NCI-H510A treated with DMSO at 0.1 percent for 48 hours (cell line): Measurements from ENCODE around the gene LMTK2.
"Not testable (repeated sequence)": the region's sequence is repeated elsewhere in the genome, so short reads cannot be mapped to it uniquely, and the experiment has no call there.

Experiments used
- DNase-seq: peaks from one replicate; lab custom pipeline; 2025; lab: John Stamatoyannopoulos, UW

The LMTK2 gene

GRCh38 chr7:98217623-98218582 lies 111.2 kb downstream of the LMTK2 start:
- DNase-seq = no peak

GRCh38 chr7:98219382-98219781 lies 112.7 kb downstream of the LMTK2 start:
- not testable (repeated sequence) for DNase-seq

- no peak for DNase-seq
These were observed 115.2 kb downstream of the LMTK2 start for GRCh38 chr7:98221611-98222532.

GRCh38 chr7:98222533-98223195 lies 116.0 kb downstream of the LMTK2 start:
- DNase-seq = no peak

- DNase-seq = no peak
These were observed 116.8 kb downstream of the LMTK2 start for GRCh38 chr7:98223351-98223897.

- no peak for DNase-seq
These were observed 117.4 kb downstream of the LMTK2 start for GRCh38 chr7:98223898-98224700.

GRCh38 chr7:98224701-98225181 lies 118.1 kb downstream of the LMTK2 start:
- DNase-seq = no peak

- no peak for DNase-seq
These were observed 119.4 kb downstream of the LMTK2 start for GRCh38 chr7:98225913-98226614.

- DNase-seq = no peak
These were observed 121.3 kb downstream of the LMTK2 start for GRCh38 chr7:98227939-98228338.

GRCh38 chr7:98228801-98229200 lies 122.1 kb downstream of the LMTK2 start:
- no peak for DNase-seq

- no peak for DNase-seq
These were observed 122.8 kb downstream of the LMTK2 start for GRCh38 chr7:98229441-98229840.

- DNase-seq = no peak
These were observed 123.5 kb downstream of the LMTK2 start for GRCh38 chr7:98229991-98230745.

- no peak for DNase-seq
These were observed 124.2 kb downstream of the LMTK2 start for GRCh38 chr7:98230746-98231471.

GRCh38 chr7:98231493-98232262 lies 125.0 kb downstream of the LMTK2 start:
- no peak for DNase-seq

GRCh38 chr7:98232263-98232585 lies 125.6 kb downstream of the LMTK2 start:
- no peak for DNase-seq

GRCh38 chr7:98232799-98233198 lies 126.1 kb downstream of the LMTK2 start:
- DNase-seq = no peak

- no peak for DNase-seq
These were observed 126.8 kb downstream of the LMTK2 start for GRCh38 chr7:98233219-98234070.
